H1 (cell line): Measurements from ENCODE around the gene SLC3A2. TPM values are rescaled to one million over a fixed set of nuclear protein-coding genes. Genes with fewer than 3 reads are reported as not detected.

ENCODE experiments used
- BRCA1 ChIP-seq: IDR thresholded peaks from 2 replicates; pipeline ENCODE4 v1.6.1; 2012; ENCODE audit warnings: low read depth, low read length, improper control_type of control experiment
- polyA plus RNA-seq, 7 experiments: library from polyadenylated mRNA; depleted of rRNA in 3 of 7; stranded (reverse) in 5 of 7; unstranded in 2 of 7; fragments of >200 nt in 5 of 7; fragments of 200-250 nt in 2 of 7; gene quantifications; 1 replicate in 5 of 7; 2 replicates in 1 of 7; 4 replicates in 1 of 7; pipeline versions ENCODE4 v1.2.1 to v1.2.3, GENCODE V29; 2011 to 2013; ENCODE audit warnings: missing spikeins in 2 of 7, mixed read lengths in 2 of 7
- total RNA-seq: library from RNA; stranded (reverse); fragmentation: NEBNext Ultra II Directional; extraction: Animal tissue kit (Norgen Biotek cat#: 25700); gene quantifications from 2 replicates; pipeline ENCODE4 v1.2.1, GENCODE V29; 2021

SLC3A2 gene
- total and polyA plus RNA-seq, 2 of the 8 experiments (the other 6 are each of a cell fraction or from before 2014, with no cell fraction given) = 410 to 435 TPM

DNA sequence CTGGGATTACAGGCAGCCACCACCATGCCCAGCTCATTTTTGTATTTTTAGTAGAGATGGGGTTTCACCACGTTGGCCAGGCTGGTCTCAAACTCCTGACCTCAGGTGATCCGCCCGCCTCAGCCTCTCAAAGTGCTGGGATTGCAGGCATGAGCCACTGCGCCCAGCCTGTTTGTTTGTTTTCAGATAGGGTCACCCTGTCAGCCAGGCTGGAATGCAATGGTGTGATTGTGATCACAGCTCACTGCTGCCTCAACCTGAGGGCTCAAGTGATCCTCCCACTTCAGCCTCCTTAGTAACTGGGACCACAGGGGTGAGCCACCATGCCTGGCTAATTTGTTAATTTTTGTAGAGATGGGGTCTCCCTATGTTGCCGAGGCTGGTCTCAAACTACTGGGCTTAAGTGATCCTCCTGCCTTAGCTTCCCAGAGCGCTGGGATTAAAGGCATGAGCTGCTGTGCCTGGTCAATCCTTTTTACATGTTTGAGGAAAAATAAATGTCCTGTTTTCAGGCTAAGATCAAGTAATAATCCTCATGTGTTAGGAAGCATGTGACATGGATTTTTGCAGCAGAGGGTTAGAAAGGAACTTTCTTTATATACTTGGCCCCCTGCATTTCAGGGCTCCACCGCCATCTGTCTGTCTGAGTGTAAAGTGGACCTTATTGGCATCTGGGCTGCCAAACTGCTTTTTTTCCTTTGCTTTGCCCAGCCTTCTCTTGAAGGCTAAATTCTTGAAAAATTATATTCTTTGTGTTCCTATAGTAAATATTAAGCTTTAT lies 4.8 kb upstream of the SLC3A2 start (continued):
- no peak for TF ChIP-seq BRCA1
